GM19395 (cell line): Measurements from ENCODE around the gene FNDC3B.

Experiments
- ATAC-seq: cut with Tn5 transposase; IDR thresholded peaks from one replicate; pipeline ENCODE4 v1.9.1; 2021; ENCODE audit warnings: mild to moderate bottlenecking, moderate library complexity; ENCODE audit not compliant: unreplicated experiment

The FNDC3B gene

GRCh38 chr3:172132159-172132586 is 92.8 kb downstream of the FNDC3B start:
- no peak for ATAC-seq

GRCh38 chr3:172132721-172133311 is 93.4 kb downstream of the FNDC3B start:
- ATAC-seq, result no peak

- ATAC-seq, result no peak
Measured at GRCh38 chr3:172133838-172134237, 94.5 kb downstream of the FNDC3B start.

- ATAC-seq, result peak; percentile 47
Measured at GRCh38 chr3:172134352-172134751, 95.0 kb downstream of the FNDC3B start.

GRCh38 chr3:172135185-172135584 is 95.8 kb downstream of the FNDC3B start:
- ATAC-seq, result no peak

- no peak for ATAC-seq
Measured at GRCh38 chr3:172135820-172136219, 96.4 kb downstream of the FNDC3B start.

GRCh38 chr3:172136330-172136729 is 97.0 kb downstream of the FNDC3B start:
- ATAC-seq, result no peak

GRCh38 chr3:172137287-172138192 is 98.2 kb downstream of the FNDC3B start:
- no peak for ATAC-seq

- ATAC-seq, result no peak
Measured at GRCh38 chr3:172138193-172138537, 98.8 kb downstream of the FNDC3B start.

GRCh38 chr3:172138792-172139507 is 99.6 kb downstream of the FNDC3B start:
- ATAC-seq, result peak; percentile 43

- no peak for ATAC-seq
Measured at GRCh38 chr3:172139528-172140276, 100.3 kb downstream of the FNDC3B start.

- no peak for ATAC-seq
Measured at GRCh38 chr3:172140499-172141391, 101.4 kb downstream of the FNDC3B start.

GRCh38 chr3:172142051-172142863 is 102.9 kb downstream of the FNDC3B start:
- ATAC-seq, result peak; percentile 86

GRCh38 chr3:172142864-172143451 is 103.6 kb downstream of the FNDC3B start:
- no peak for ATAC-seq

- ATAC-seq, result no peak
Measured at GRCh38 chr3:172143739-172144497, 104.5 kb downstream of the FNDC3B start.

- ATAC-seq, result no peak
Measured at GRCh38 chr3:172144601-172145000, 105.2 kb downstream of the FNDC3B start.

- ATAC-seq, result peak; percentile 49
Measured at GRCh38 chr3:172145031-172145686, 105.8 kb downstream of the FNDC3B start.
